ENCODE results near the gene AHRR.

Gene AHRR

DNA sequence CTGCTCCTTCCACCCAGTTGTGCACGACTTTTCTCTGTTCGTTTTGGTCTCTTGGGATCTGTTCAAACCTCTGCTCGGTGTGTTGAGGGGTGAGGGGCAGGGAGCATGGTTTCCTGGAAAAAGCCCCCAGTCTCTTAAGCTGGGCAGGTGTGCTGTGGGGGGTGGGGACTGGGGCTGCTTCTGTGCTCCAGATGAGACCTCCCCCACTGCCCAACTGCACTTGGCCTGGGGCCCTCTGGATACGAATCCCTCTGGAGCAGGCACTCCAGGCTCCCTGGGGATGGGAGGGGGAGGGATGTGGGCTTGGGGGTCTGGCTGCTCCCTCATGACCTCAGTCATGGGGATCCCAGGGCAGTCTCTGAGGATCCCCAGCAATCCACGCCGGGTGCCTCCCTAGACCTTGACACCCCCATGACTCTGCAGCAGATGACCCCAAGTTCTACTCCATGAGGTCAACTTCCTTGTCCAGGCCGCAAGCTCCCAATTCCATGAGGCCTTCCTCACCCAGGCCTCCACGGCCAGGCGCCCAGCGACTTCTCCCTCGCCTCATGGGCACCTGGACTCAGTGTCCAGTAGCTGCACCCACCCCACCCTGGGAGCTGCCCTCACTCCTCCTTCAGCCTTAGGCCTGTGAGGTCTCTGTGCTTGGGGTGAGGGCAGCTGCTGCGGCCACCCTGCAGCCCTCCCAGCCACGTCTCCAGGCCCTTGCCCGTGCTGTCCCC is 5.9 kb upstream of the AHRR start:
- no peak for DNase-seq (ENCODE audit: low read depth, low spot score)
- in situ Hi-C loops (cut with HindIII; ENCODE audit: low sequenced_read_pairs), result no loop called here
- TF ChIP-seq, protein P1, sequence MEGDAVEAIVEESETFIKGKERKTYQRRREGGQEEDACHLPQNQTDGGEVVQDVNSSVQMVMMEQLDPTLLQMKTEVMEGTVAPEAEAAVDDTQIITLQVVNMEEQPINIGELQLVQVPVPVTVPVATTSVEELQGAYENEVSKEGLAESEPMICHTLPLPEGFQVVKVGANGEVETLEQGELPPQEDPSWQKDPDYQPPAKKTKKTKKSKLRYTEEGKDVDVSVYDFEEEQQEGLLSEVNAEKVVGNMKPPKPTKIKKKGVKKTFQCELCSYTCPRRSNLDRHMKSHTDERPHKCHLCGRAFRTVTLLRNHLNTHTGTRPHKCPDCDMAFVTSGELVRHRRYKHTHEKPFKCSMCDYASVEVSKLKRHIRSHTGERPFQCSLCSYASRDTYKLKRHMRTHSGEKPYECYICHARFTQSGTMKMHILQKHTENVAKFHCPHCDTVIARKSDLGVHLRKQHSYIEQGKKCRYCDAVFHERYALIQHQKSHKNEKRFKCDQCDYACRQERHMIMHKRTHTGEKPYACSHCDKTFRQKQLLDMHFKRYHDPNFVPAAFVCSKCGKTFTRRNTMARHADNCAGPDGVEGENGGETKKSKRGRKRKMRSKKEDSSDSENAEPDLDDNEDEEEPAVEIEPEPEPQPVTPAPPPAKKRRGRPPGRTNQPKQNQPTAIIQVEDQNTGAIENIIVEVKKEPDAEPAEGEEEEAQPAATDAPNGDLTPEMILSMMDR (IDR thresholded peaks at IDR 0.05; ENCODE audit: low read depth, low read length), result no peak
- H3K4me3 ChIP-seq (ENCODE audit: low read depth, low read length), result no peak overlapping the region

DNA sequence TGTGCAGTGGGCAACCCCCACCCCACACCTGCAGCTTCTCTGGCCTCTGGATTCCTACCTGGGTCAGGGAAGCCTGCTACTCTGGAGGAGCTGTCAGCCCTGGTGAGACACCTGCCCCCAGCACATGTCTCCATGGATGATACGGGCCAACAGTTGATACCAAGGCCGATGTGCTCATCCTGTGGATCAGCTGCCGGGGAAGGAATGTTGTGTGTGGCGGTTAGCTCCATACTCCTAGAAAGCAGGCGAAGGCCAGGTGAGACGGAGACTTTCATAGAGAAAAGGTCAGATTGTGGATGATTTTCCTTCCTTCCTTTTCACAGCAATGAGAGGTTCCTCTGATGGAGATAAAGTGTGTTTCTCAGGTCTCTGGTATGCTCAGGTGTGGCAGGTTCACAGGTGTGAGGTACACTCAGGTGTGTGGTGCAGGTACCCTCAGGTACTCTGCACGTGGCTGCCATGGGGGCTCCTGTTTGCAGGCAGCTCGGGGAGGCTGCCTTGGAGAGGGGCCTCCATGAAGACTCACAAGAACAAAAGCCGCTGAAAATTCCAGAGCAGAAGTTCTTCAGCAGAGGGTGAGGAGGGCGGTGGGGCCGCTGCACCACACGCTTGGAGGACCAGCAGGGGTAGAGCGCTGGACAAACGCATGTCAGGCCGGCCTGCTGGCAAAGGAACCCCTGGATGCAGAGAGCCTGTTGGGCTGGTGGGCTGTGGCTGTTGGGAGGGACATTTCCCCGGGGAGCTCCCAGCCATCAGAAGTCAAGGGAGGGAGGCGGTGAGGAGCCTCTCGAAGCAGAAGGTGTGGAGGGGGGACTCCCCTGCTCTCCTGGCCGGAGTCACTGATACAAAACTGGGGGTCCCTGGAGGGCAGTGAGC is 5.1 kb upstream of the AHRR start:
- in situ Hi-C loops (cut with HindIII; ENCODE audit: low sequenced_read_pairs), result no loop called here
- H3K4me3 ChIP-seq (ENCODE audit: low read depth, low read length), result no peak overlapping the region
- DNase-seq (ENCODE audit: low read depth, low spot score), result no peak
- TF ChIP-seq, protein P1 (IDR thresholded peaks at IDR 0.05; ENCODE audit: low read depth, low read length), result no peak

DNA sequence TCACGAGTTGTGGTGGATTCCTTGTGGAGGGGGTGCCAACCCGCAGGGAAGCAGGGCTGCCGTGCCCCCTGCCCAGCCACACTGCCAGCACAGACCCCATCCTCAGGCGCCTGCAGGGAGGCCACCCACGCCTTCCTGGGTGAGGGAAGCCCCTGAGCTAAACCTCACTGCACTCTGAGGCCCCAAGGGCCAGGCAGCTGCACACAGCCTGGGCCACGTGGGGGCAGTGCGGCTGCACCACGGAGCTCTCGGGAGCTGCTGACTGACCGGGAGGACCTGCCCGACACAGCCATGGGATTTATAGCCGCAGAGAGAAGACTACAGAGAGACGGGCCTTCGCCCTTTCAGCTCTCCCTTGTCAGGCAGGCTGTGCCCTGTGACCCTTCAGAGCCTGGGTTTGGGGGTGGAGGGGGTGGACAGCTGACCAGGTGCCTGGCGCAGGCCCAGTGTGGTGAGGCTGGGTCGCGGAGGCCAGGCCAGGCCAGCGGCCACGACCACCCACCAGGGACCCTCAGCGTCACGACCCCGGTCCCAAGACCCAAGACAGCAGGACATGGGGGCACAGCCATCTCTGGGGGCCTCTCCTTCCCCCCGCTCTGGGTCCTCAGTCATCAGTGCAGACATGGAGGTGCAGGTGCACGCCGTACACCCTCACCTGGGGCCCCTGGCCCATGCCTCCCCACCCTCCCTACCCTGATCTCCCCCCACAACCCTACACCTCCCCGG is 4.3 kb upstream of the AHRR start:
- TF ChIP-seq, protein P1 (IDR thresholded peaks at IDR 0.05; ENCODE audit: low read depth, low read length), result peak; percentile 92
- in situ Hi-C loops (cut with HindIII; ENCODE audit: low sequenced_read_pairs), result no loop called here
- peak; percentile 67 for DNase-seq (ENCODE audit: low read depth, low spot score)
- H3K4me3 ChIP-seq (ENCODE audit: low read depth, low read length), result no peak overlapping the region

DNA sequence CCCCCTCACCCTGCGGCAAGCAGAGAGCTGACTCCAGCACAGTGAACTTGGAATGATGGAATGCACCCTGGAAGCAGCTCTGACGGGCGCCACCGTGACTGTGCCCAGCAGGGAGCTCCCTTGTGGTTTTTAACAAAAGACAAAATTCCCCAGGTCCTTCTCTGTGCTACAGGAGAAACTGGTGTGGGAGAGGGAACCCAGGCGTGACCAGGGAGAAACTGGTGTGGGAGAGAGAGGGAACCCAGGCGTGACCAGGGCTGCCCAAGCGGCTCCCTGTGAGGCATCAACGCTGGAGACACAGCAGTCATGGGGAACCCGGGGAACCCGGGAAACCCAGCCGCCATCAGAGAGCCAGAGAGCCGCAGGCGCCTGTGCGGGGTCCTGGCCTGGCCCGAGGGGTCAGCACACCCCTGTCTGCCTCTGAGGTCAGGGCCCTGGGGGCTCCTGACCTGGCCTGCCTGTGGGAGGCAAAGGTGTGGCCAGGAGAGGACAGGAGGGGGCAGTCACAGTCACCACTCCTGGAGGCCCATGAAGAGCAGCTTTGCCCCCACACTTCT is 3.1 kb upstream of the AHRR start:
- no peak overlapping the region for H3K4me3 ChIP-seq (ENCODE audit: low read depth, low read length)
- TF ChIP-seq, protein P1 (IDR thresholded peaks at IDR 0.05; ENCODE audit: low read depth, low read length), result no peak
- DNase-seq (ENCODE audit: low read depth, low spot score), result peak; percentile 75
- in situ Hi-C loops (cut with HindIII; ENCODE audit: low sequenced_read_pairs), result no loop called here

DNA sequence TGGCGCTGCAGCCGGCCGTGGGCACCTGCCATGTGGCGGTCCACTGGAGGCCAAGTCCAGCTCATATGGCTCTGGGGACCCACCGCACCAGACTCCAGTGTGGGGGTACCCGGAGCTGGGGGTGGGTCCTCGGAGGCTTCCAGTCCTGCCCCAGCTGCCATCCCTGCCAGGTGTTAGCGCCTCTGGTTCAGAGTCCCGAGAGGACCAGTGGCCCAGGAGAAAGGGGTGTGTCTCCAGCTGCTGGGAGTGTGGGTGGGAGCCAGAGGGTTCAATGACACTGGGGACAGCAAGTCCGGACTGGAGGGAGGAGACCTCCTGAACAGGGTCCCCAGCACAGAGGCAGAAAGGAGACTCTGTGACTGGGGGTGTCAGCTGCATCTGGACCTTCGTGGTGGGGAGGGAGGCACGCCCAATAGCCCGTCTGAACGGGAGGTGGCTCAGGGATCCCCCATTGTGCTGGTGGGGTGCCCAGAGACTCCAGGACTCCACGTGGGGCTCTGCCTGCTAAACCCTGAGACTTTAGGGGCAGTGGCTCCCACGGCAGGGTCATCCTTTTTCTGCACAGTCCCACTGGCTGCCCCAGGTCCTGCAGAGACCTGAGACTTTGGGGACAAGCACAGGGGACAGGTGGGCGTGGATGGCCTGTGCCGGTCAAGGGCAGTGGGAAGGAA is 2.4 kb upstream of the AHRR start:
- DNase-seq (ENCODE audit: low read depth, low spot score), result no peak
- no peak overlapping the region for H3K4me3 ChIP-seq (ENCODE audit: low read depth, low read length)
- in situ Hi-C loops (cut with HindIII; ENCODE audit: low sequenced_read_pairs), result no loop called here
- TF ChIP-seq, protein P1 (IDR thresholded peaks at IDR 0.05; ENCODE audit: low read depth, low read length), result no peak

All from astrocyte of the spinal cord (primary cell).